Thoracic aorta (tissue), 2 donors: ENCODE data around the gene ZNF555. TPM values are rescaled to one million over a fixed set of nuclear protein-coding genes. Genes with fewer than 3 reads are reported as not detected.

Source experiments
- ATAC-seq: fragments of 150-250 bp; one replicate; pipeline ENCODE4 v1.8.0; 2017; ENCODE audit warnings: low read depth; ENCODE audit not compliant: insufficient number of reproducible peaks, low FRiP score
- DNase-seq: peaks from one replicate; pipeline ENCODE4 v3.0.0-alpha.2; 2020; ENCODE audit warnings: low spot score
- H3K27ac ChIP-seq, 2 donors: fragments of 200-600 bp; sonication (generic); 1 replicate in 1 of 2; 2 replicates in 1 of 2; pipeline ENCODE4 v1.5.1; 2016; ENCODE audit warnings: mild to moderate bottlenecking in 2 of 2, moderate library complexity in 2 of 2
- H3K27me3 ChIP-seq: fragments of 200-600 bp; sonication (generic); replicated peaks from 2 replicates; pipeline ENCODE4 v1.6.0; 2016; ENCODE audit warnings: mild to moderate bottlenecking; ENCODE audit not compliant: insufficient read depth
- H3K36me3 ChIP-seq: fragments of 200-600 bp; sonication (generic); one replicate; pipeline ENCODE4 v1.5.1; 2016
- H3K4me1 ChIP-seq, 2 donors: fragments of 200-600 bp; sonication (generic); 1 replicate in 1 of 2; 2 replicates in 1 of 2; pipeline versions ENCODE4 v1.5.1 to v1.6.0; 2016; ENCODE audit warnings: low read depth in 2 of 2, mild to moderate bottlenecking in 1 of 2; ENCODE audit not compliant: control insufficient read depth in 1 of 2
- H3K4me3 ChIP-seq: fragments of 200-600 bp; sonication (generic); 2 replicates; pipeline ENCODE4 v1.5.1; 2016; ENCODE audit warnings: mild to moderate bottlenecking
- H3K9me3 ChIP-seq: fragments of 200-600 bp; sonication (generic); 2 replicates; pipeline ENCODE4 v1.5.1; 2016
- total RNA-seq, 2 donors: library from RNA; depleted of rRNA; stranded (reverse); fragments of >200 nt; gene quantifications; one replicate each; pipeline versions ENCODE4 v1.1.0 to v1.2.3, GENCODE V29; 2016
- TF ChIP-seq, protein P1 (sequence below): fragments of 200-600 bp; sonication (generic); IDR thresholded peaks from one replicate; pipeline ENCODE4 v1.5.1; 2019; ENCODE audit warnings: antibody characterized with exemption

Gene ZNF555
- total RNA-seq, 2 donors from 2014 or later, result 5.4 to 12.5 TPM

DNA sequence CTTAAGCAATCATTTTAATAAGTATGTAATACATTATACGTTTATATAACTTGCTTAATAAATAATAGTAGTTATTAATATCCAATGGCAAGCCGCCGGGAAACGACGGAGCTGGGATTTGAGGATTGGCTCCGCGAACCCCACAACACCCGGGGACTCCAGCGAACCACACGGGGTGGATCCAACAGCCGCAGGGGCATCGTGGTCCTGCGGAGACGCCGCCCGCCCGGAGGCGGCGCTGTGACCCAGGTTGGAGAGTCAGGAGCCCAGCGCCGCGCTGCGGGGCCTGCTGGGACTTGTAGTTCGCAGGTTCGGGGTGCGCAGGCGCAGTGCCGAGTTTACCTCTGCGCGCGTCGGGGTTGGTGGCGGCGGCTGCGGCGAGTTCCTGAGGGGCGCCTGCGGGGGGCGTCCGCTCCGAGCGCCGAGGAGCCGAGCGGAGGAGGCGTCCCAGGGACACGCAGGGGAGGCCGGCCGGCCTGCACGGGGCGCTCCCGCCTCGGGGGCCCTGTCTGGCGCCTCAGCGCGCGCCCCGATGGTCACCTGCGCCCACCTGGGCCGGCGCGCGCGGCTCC, 21.6 kb upstream of the ZNF555 start, which contains the start of gene ZNF554:
Gene ZNF554, plus strand, starts transcription at position 329 of the 572 bp plus-strand sequence. Its CDS starts 204 bp downstream, at position 533.
- Histone ChIP-seq H3K27ac (no peak within 1 kb of the TSS), H3K9me3 (no peaks in the 10 kb centered on the region), H3K27me3 (no peaks in the 10 kb centered on the region), H3K36me3 (no peaks in the 10 kb centered on the region), H3K4me3 (peak within 1 kb of the TSS; percentile 90), H3K4me1 (peaks cover 6 to 12% of the 10 kb centered on the region in 2 donors)
- DNase-seq (peak; percentile 90), ATAC-seq (peak; percentile 57)
- TF ChIP-seq, protein P1, sequence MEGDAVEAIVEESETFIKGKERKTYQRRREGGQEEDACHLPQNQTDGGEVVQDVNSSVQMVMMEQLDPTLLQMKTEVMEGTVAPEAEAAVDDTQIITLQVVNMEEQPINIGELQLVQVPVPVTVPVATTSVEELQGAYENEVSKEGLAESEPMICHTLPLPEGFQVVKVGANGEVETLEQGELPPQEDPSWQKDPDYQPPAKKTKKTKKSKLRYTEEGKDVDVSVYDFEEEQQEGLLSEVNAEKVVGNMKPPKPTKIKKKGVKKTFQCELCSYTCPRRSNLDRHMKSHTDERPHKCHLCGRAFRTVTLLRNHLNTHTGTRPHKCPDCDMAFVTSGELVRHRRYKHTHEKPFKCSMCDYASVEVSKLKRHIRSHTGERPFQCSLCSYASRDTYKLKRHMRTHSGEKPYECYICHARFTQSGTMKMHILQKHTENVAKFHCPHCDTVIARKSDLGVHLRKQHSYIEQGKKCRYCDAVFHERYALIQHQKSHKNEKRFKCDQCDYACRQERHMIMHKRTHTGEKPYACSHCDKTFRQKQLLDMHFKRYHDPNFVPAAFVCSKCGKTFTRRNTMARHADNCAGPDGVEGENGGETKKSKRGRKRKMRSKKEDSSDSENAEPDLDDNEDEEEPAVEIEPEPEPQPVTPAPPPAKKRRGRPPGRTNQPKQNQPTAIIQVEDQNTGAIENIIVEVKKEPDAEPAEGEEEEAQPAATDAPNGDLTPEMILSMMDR, result peak; percentile 94

DNA sequence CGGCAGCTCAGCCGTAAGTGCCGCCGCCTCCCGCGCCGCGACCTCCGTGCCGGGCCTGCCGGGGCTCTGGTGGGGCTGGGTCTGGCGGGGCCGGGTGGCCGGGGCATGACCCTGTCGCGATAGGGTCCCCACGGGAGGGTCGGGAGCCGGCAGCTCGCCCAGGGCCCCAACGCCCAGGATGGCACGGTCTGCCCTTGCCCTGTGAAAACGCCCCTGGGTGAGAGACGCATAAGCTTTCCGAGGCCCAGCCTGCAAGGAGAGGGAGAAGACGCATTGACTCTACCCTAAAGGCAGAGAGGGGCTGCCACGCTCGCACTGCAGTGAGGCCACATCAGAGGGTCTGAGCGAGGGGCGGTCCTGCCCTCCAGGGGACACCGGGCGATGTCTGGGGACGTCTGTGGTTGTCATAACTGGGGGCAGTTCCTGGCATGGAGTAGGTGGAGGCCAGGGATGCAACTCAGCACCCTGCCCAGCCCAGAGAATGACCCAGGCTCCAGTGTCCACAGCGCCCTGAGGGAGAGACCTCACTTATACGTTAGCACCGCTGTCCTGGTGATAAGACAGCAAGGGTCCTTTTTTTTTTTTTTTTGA, 21.1 kb upstream of the ZNF555 start:
- no peak overlapping the region for H3K27ac ChIP-seq
- ATAC-seq, result no peak
- no peak for DNase-seq
- TF ChIP-seq, protein P1, result no peak
- H3K4me3 ChIP-seq, result peak overlapping the region; percentile 90
- H3K36me3 ChIP-seq, result no peaks in the 10 kb centered on the region
- no peaks in the 10 kb centered on the region for H3K9me3 ChIP-seq
- H3K4me1 ChIP-seq, result peaks cover 6 to 12% of the 10 kb centered on the region in 2 donors
- H3K27me3 ChIP-seq, result no peaks in the 10 kb centered on the region

DNA sequence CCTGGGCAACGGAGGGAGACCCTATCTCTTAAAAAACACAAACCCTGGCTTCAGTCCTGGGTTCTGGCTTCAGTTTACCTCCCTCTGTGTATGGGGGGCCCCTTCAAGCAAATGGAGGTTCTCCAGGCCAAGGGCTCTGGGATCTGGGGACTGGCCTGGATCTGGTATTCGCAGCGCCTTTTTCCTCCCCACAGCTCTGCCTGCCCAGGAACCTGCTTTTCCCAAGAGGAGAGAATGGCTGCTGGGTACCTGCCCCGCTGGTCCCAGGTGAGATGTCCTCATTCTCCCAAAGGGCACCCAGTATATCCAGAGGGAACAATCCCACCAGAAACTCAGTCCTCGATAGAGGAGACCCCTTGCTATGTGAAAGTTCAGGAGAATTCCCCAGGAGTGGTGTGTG, 18.4 kb upstream of the ZNF555 start:
- Histone ChIP-seq H3K27ac (no peak overlapping the region), H3K4me3 (no peak overlapping the region), H3K4me1 (peaks cover 6 to 12% of the 10 kb centered on the region in 2 donors), H3K9me3 (no peaks in the 10 kb centered on the region), H3K27me3 (no peaks in the 10 kb centered on the region), H3K36me3 (peaks cover 4% of the 10 kb centered on the region)
- DNase-seq (no peak), ATAC-seq (no peak)
- TF ChIP-seq, protein P1, result no peak

DNA sequence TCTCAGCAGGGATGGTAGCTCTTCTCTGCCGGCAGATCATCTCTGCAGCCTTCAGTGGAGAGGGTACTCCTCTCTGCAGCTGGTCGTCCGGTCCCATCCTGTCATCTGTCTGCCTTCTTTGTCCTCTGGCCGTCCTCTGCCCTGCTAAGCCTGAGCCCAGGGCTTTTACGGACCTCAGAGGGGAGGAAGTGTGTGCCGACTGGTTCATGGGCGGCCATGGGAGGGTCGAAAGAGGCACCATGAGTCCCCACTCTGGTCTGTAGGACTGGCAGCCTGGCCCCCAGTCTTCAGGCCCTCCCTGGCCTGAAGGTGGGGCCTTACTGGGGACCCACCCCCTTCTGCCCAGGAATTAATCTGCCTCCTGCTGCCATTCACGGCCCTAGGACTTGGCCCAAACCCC, 17.6 kb upstream of the ZNF555 start:
- H3K9me3 ChIP-seq, result no peaks in the 10 kb centered on the region
- ATAC-seq (no peak), DNase-seq (no peak)
- no peak overlapping the region for H3K27ac ChIP-seq
- H3K36me3 ChIP-seq, result peaks cover 10% of the 10 kb centered on the region
- TF ChIP-seq, protein P1, result no peak
- H3K4me1 ChIP-seq, result peaks cover 6 to 12% of the 10 kb centered on the region in 2 donors
- no peaks in the 10 kb centered on the region for H3K27me3 ChIP-seq
- H3K4me3 ChIP-seq, result no peak overlapping the region

DNA sequence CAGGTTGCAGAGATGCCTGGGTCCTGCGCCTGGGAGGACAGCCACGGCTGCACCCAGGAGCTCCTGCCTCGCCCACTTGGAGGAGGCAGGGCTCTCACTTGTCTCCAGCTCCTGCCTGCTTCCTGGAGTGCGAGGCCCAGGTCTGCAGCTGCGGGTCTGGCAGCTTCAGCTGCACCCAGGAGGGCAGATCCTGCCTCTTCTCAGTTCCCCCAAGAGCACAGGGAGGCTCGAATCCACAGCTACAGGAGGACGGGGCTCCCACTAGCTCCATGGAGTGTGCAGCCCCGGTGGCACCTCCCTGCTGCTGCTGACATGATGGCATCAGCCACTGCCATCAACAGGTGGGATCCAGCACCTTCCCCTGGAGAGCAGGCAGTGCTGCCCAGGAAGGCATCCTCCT, 17.1 kb upstream of the ZNF555 start:
- DNase-seq, result no peak
- Histone ChIP-seq H3K9me3 (no peaks in the 10 kb centered on the region), H3K36me3 (peaks cover 10% of the 10 kb centered on the region), H3K27me3 (no peaks in the 10 kb centered on the region), H3K27ac (no peak overlapping the region), H3K4me1 (peaks cover 6 to 12% of the 10 kb centered on the region in 2 donors), H3K4me3 (no peak overlapping the region)
- no peak for ATAC-seq
- TF ChIP-seq, protein P1, result no peak
